Panc1 (cell line): ENCODE measurements around the gene ANO1.

Source experiments
- CTCF ChIP-seq: fragments of 450-650 bp; IDR thresholded peaks from 2 replicates; pipeline ENCODE4 v1.5.1; 2017; ENCODE audit warnings: mild to moderate bottlenecking
- SIN3A ChIP-seq: IDR thresholded peaks from 2 replicates; pipeline ENCODE4 v1.6.1; 2012; ENCODE audit warnings: low read depth, mild to moderate bottlenecking, low read length, moderate library complexity, borderline replicate concordance; ENCODE audit not compliant: insufficient read depth

- TF ChIP-seq CTCF (no peak), SIN3A (no peak)
Observed at GRCh38 chr11:70122490-70123198, 44.5 kb downstream of the ANO1 start.
